Right lobe of liver (tissue), 4 donors: Measurements from ENCODE around the gene NRIP1.

Source experiments
- CTCF ChIP-seq, 4 donors: fragments of 200-600 bp in 3 of 4; fragments of 450-650 bp in 1 of 4; IDR thresholded peaks; one replicate each; pipeline versions ENCODE4 v1.5.1 to v1.8.0; 2016 to 2022; ENCODE audit warnings: antibody characterized with exemption in 4 of 4, mild to moderate bottlenecking in 2 of 4
- POLR2A ChIP-seq: fragments of 450-650 bp; IDR thresholded peaks from one replicate; pipeline ENCODE4 v1.6.1; 2017; ENCODE audit warnings: antibody characterized with exemption, mild to moderate bottlenecking
- donor health status: DM: no; HTN: no; CAD: no.
- donor health status: DM: no; HTN: no; CAD: no.
- donor health status: DM: no; HTN: yes; CAD: no.

- TF ChIP-seq POLR2A (no peak), CTCF (IDR thresholded peaks at IDR 0.05) (no peak)
These were observed 108.0 kb downstream of the NRIP1 start for GRCh38 chr21:14956807-14957206.
